ENCODE measurements around the gene THBS3. TPM values are rescaled to one million over a fixed set of nuclear protein-coding genes. Genes with fewer than 3 reads are reported as not detected.

THBS3 gene
- total and polyA plus RNA-seq, 9 of the 15 experiments (the other 6 are each of a cell fraction or from before 2014, with no cell fraction given): 0.59 to 8.3 (median 3.2) TPM

DNA sequence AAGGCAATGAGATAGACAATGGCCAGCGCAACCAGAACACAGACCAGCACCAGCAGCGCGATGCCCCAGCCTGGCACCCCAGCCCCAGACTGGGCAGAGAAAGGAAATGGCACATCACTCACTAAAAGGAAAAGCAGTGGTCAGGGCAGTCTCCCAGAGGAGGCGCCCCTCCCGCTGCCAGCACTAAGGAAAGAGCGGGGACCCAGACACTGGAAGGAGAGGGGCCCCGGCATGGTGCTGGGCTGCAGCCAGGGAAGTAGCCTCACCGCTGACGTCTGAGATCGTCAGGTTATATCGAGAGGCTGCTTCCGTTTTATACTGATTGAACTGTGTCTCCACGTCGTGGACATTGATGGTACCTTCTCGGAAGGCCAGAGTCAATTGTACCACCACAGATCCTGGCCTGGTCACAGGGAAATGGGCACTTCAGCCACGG is 20.2 kb downstream of the THBS3 start:
- ChIA-PET CTCF (ENCODE audit: low intra/inter-chr PET ratio) (no interaction called here), POLR2A (no interaction called here)

DNA sequence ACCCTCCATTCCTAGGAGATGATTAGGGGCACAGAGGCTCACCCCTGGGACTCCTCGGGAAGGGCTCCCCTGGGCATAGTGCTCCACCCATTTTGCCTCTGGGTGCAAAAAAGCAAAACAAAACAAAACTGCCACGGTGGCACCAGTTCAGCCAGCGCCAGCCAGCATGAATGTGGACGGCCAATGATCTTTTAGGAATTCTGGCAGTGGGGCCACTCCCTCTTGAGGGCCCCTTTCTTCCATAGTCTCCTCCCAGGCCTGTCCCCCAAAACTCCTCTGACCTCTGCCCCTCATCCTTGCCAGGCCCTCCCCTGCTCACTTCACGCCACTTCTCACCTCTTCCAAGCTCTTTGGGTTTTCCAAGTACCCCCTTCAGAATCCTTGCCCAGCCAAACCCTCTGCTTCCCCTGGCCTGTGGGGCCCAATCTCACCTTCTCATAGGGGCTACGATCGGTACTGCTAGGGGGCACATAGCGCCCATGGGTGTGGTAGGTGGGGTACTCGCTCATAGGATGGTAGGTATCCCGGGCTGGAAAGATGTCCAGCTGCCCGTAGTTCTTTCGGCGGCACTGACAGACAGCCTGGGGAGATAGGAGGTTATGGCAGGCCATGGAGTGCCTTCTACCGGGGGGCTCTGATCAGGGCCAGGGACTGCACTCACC is 20.8 kb downstream of the THBS3 start:
- BruUV-seq (replicated peaks): no TSS peak
- FAIRE-seq: no peak
- TF ChIP-seq ZNF431 (CRISPR knock-in tag; IDR thresholded peaks at IDR 0.05): no peak
- no peak for TF ChIP-seq NFRKB (IDR thresholded peaks at IDR 0.05; ENCODE audit: low read depth)
- TF ChIP-seq ZNF133 (CRISPR knock-in tag; IDR thresholded peaks at IDR 0.05): no peak
- no peak for TF ChIP-seq XRCC5 (IDR thresholded peaks at IDR 0.05; ENCODE audit: low read depth, low read length)
- TF ChIP-seq KDM4B (IDR thresholded peaks at IDR 0.05; ENCODE audit: borderline replicate concordance in 2 of 2, low read depth in 1 of 2): no peak
- no peak for TF ChIP-seq KLF16 (IDR thresholded peaks at IDR 0.05)
- no peak for TF ChIP-seq RBM22 (IDR thresholded peaks at IDR 0.05; ENCODE audit: low read depth, low read length, poor library complexity, severe bottlenecking)
- no peak for TF ChIP-seq ZNF586 (CRISPR knock-in tag; conservative IDR thresholded peaks at IDR 0.05)
- Histone ChIP-seq H3K79me2 (ENCODE audit: control insufficient read depth, insufficient read depth, low read length) (peaks cover 1% of the 10 kb centered on the region; the same call in 2 of the 3 replicates), H3K27me3 (ENCODE audit: control insufficient read depth in 2 of 2, insufficient read depth in 2 of 2, low read length in 2 of 2) (no peaks in the 10 kb centered on the region), H3K4me2 (ENCODE audit: insufficient read depth, low read length) (no peak overlapping the region), H3K27ac (ENCODE audit: extremely low read depth, low read depth, low read length) (no peak overlapping the region), H3K4me1 (replicated peaks in 1 of 2; ENCODE audit: control insufficient read depth in 2 of 2, insufficient read depth in 2 of 2, low read length in 2 of 2) (peaks cover 0 to 31% of the 10 kb centered on the region in 2 experiments; a peak in 3 of 5 replicates), H3K9ac (ENCODE audit: insufficient read depth in 1 of 2, low read depth in 2 of 2, low read length in 2 of 2) (peak overlapping the region in 1 of 2 experiments; percentile 64; a peak in 2 of 4 replicates), H3K36me3 (ENCODE audit: control insufficient read depth, insufficient read depth, low read length) (no peaks in the 10 kb centered on the region), H2AFZ (ENCODE audit: low read depth, low read length) (no peak overlapping the region), H3K4me3 (no peak overlapping the region), H4K20me1 (replicated peaks; ENCODE audit: control insufficient read depth, insufficient read depth, low read length) (no peaks in the 10 kb centered on the region), H3K9me1 (ENCODE audit: control insufficient read depth, insufficient read depth, low read length) (no peaks in the 10 kb centered on the region), H3K9me3 (replicated peaks; ENCODE audit: control insufficient read depth, insufficient read depth, low read depth, low read length) (no peaks in the 10 kb centered on the region)
- in situ Hi-C loops (cut with MboI): no loop called here
- intact Hi-C loops (cut with micrococcal nuclease): no loop called here
- ChIA-PET CTCF (ENCODE audit: low intra/inter-chr PET ratio) (no interaction called here), POLR2A (interaction anchor here (0.6 kb wide), 1 partner anchor 12 kb away, joined by 3 read pairs; no protein-coding TSS in a partner anchor)
- ATAC-seq: no peak
- DNase-seq (ENCODE audit: extremely low read depth in 1 of 4, low spot score in 3 of 4): no peak
- 73% methylated on average over 12 of the region's 14 CpGs for WGBS (ENCODE audit: insufficient coverage, low coverage, missing lambda C conversion rate)

More for the DNA sequence above, 20.2 kb downstream of the THBS3 start:
- WGBS (ENCODE audit: insufficient coverage, low coverage, missing lambda C conversion rate): 76% methylated on average over 14 of the region's 16 CpGs
- in situ Hi-C loops (cut with MboI): no loop called here
- Histone ChIP-seq H3K4me3 (no peak overlapping the region), H3K4me2 (ENCODE audit: insufficient read depth, low read length) (no peak overlapping the region), H3K79me2 (ENCODE audit: control insufficient read depth, insufficient read depth, low read length) (peaks cover 7% of the 10 kb centered on the region), H3K27ac (ENCODE audit: extremely low read depth, low read depth, low read length) (no peak overlapping the region), H3K9me1 (ENCODE audit: control insufficient read depth, insufficient read depth, low read length) (no peaks in the 10 kb centered on the region), H3K9me3 (replicated peaks; ENCODE audit: control insufficient read depth, insufficient read depth, low read depth, low read length) (no peaks in the 10 kb centered on the region), H3K27me3 (ENCODE audit: control insufficient read depth in 2 of 2, insufficient read depth in 2 of 2, low read length in 2 of 2) (no peaks in the 10 kb centered on the region), H2AFZ (ENCODE audit: low read depth, low read length) (no peak overlapping the region), H3K4me1 (replicated peaks in 1 of 2; ENCODE audit: control insufficient read depth in 2 of 2, insufficient read depth in 2 of 2, low read length in 2 of 2) (peaks cover 3 to 34% of the 10 kb centered on the region in 2 experiments), H3K36me3 (ENCODE audit: control insufficient read depth, insufficient read depth, low read length) (no peaks in the 10 kb centered on the region), H4K20me1 (replicated peaks; ENCODE audit: control insufficient read depth, insufficient read depth, low read length) (no peaks in the 10 kb centered on the region), H3K9ac (ENCODE audit: insufficient read depth in 1 of 2, low read depth in 2 of 2, low read length in 2 of 2) (peak overlapping the region in 1 of 2 experiments; percentile 64; a peak in 2 of 4 replicates)
- FAIRE-seq (no peak), ATAC-seq (no peak), DNase-seq (ENCODE audit: extremely low read depth in 1 of 4, low spot score in 3 of 4) (no peak)
- intact Hi-C loops (cut with micrococcal nuclease): no loop called here
- BruUV-seq (replicated peaks): no TSS peak
- TF ChIP-seq HSF4 (CRISPR knock-in tag; IDR thresholded peaks at IDR 0.05; ENCODE audit: borderline replicate concordance): no peak
- TF ChIP-seq SIN3A (IDR thresholded peaks at IDR 0.05; ENCODE audit: borderline replicate concordance in 2 of 2, control insufficient read depth in 1 of 2, low read depth in 2 of 2, low read length in 2 of 2): no peak
